GM19238 (cell line): Measurements from ENCODE around the gene CELF4.
A peak's percentile ranks its signal among the peaks of the same experiment; 100 is the strongest.

Source experiments
- DNase-seq: peaks from one replicate; pipeline ENCODE4 v3.0.0; 2011; ENCODE audit warnings: low spot score; ENCODE audit not compliant: insufficient read length

The CELF4 gene

DNA sequence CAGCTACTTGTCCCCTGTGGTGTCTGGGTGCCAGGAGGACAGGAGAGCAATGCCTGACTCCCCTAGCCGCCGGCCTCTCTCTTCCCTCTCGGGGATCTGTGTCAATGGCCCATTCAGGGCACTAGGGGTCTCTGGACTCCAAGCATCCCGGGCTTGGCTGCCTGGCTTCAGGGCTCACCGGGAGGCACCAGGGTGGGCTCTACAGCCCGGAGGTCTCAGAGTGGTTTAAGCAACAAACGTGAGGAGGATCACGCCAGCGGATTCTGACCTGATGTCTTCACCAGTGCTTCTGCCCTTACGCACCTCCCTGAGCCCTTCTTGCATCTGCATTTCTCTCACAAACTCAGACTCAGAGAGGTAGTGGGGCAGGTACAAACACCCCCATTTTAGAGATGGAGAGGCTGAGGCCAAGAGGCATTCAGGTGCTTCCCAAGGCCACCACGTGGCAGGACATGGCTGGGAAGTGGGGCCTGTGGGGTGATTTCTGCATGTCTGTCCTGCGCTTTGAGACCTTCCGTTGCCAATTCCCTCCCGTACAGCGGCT, 243.0 kb downstream of the CELF4 start:
- peak; percentile 23 for DNase-seq

GRCh38 chr18:37321582-37322491, 243.8 kb downstream of the CELF4 start:
- no peak for DNase-seq

GRCh38 chr18:37320317-37320716, 245.3 kb downstream of the CELF4 start:
- no peak for DNase-seq

GRCh38 chr18:37318360-37319355, 246.9 kb downstream of the CELF4 start:
- DNase-seq = no peak

GRCh38 chr18:37317486-37317885, 248.1 kb downstream of the CELF4 start:
- DNase-seq = no peak

- no peak for DNase-seq
Measured at GRCh38 chr18:37316468-37316867, 249.1 kb downstream of the CELF4 start.

GRCh38 chr18:37315935-37316334, 249.7 kb downstream of the CELF4 start:
- DNase-seq = no peak

DNA sequence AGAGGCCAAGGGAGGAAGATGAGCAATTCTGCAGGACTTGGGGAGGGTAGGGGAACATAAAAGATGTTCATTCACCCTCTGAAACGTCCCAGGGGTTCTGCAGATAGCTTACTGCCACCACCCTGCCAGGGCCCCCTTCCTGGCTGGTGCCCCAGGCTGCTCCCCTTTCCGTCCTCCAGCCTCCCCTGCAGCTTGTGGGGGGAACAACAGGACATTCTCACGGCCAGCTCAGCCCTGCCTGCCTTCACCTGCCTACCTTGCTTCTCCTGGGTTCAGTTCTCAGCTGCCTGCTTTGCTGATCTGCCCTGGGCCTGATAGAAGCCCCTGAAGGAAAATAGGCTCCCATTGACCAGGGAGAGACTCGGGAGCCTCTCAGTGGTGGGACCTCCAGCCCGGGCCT, 251.1 kb downstream of the CELF4 start:
- no peak for DNase-seq

DNA sequence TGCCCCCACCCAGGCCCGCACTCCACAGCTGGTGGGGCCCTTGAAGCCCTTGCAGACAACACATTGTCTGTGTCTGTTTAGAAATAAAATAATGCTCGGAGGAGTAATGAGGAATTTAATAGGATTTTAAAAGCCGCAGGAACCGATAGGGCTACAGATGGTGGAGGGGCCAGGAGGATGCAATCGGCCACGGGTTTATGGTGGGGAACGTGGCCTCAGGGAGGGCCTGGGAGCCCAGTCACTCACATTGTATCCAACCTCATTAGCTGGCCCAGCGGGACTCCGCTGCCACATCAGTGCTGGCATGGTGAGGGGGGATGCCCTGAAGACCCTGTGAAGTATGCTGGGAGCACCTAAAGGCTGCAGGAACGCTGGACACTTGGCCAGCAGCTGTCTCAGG, 252.0 kb downstream of the CELF4 start:
- no peak for DNase-seq

DNA sequence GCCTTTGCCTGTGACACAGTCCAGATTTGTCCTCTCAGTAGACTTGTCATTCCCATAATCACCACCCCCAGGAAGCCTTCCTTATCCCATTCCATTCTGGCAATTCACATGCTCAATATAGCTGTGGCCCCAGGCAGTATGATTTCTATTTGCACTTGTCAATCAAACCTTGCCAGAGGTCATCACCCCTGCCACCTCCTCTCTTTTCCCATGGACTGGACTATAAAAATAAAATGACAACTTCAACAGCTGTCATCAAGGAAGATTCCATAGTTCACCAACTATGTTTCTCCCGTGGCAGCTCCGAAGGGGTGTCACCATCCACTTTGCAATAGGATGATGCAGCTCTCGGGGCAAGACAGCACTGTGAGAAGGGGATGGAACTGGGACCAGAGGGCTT, 255.7 kb downstream of the CELF4 start:
- DNase-seq = no peak

GRCh38 chr18:37309059-37309458, 256.5 kb downstream of the CELF4 start:
- DNase-seq = no peak

- no peak for DNase-seq
Measured at GRCh38 chr18:37307181-37307580, 258.4 kb downstream of the CELF4 start.

DNA sequence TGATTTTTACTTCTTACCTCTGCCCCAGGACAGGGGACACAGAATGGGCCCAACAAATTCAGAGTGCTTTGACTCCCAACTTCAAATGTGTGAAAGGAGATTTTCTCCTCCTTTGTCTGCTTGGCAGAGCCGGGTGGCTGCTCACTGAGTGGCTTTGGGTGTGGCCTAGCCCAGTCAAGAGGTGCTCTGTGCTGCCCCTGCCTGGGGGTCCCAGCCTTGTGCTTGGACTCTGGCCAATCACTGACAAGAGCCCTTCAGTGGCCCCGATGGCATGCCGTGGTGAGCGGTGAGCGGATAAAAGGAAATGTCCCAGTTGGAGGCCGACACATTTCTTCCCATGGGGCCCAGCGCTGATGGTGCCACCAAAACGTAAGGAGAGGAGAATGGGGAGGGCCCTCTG, 259.2 kb downstream of the CELF4 start:
- no peak for DNase-seq

DNA sequence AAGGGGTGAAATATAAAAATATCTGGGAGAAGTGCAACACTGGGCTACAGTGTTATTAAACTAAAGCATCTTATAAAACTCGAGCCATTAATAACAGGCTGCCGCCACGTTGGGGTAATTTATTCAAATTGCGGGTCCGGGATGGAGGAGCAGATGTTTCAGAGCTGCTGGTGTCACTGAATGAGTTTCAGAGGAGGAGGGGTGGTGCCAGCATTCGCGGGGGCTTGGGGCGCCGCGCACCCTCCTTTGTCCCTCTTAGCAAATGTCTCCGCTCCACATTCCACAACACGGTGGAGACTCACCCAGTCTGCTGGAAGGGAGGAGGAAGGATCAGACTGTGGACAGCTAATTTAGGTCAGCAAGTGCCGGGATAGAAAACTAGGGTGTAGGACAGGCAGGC, 260.5 kb downstream of the CELF4 start:
- no peak for DNase-seq

DNA sequence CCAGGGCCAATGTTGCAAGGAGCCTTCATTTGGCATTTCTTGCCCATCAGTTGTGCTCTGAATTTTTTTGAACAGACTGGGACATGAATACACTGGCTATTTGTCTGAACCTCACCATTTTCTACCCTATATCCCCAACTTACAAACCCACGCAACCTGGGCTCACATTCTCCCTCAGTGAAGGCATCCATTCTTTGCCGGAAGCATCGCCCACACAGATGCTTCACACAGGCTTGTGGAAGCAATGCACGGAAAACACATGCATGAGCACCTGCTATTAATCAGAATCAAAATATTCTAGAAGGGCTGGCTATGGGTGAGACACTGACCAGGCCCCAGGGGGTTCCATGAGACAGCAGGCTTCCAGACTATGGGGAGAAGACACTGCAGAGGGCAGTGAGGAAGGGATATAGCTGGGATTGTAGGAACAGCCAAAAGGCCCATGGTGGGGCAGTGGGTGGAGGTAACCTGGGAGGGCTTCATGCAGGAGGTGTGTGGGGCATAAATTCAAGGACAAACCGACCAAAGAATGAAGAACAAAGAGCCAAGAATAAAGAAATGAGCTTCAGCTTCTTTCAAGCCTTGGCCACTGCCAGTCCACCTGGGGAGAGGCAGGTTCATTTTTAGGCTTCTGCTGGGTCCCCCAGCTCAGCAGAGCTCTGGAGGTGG, 261.5 kb downstream of the CELF4 start:
- no peak for DNase-seq

- no peak for DNase-seq
Measured at GRCh38 chr18:37303009-37303408, 262.6 kb downstream of the CELF4 start.

DNA sequence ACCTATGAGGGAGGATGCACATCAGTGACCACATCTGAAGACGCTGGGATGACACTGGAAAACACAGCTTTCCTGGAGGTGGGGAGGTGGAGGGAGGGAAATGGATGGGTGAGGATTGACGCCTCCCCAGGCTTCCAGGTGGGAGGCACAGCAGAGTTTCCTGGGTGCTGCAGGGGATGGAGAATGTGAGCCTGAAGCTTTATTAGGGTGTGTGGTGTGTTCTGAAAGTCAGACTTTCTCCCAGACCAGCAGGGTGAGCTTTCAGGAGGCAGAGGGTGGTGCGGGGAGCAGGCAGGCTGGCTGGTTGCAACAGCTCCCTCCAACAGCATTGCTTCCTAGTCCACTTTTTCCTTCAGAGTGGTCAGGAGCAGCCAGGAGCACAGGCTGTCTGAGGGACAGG, 263.1 kb downstream of the CELF4 start:
- DNase-seq = no peak

GRCh38 chr18:37299471-37300304, 265.9 kb downstream of the CELF4 start:
- no peak for DNase-seq

DNA sequence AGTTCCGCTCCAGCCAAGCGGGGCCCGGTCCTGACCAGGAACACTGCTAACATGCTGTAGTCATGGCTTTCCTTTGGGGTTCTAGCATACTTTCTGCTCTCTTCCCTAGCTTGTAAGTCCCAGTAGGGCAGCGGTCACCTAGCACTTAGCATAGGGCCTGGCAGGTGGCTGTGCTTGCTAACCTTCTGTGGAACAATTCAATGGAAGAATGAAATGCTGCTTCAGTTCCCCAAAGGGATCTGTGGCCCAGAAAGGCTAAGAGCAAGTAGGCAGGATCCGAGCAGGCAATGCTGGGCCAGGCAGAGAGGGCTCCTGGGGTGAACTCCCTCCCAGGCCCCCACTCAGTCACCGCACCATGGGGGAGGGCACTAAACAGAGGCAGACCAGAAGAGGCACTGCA, 266.8 kb downstream of the CELF4 start:
- no peak for DNase-seq

- DNase-seq = no peak
Measured at GRCh38 chr18:37297106-37297505, 268.5 kb downstream of the CELF4 start.
